Retina (tissue), 1 donor: ENCODE results near the gene BTBD16.

Experiments
- DNase-seq: peaks from one replicate; pipeline ENCODE4 v3.0.0-alpha.2; 2016

Gene BTBD16

GRCh38 chr10:122376364-122376961 lies 105.4 kb downstream of the BTBD16 start:
- DNase-seq: no peak

- DNase-seq: no peak
Observed at GRCh38 chr10:122379041-122379440, 107.9 kb downstream of the BTBD16 start.

- DNase-seq: no peak
Observed at GRCh38 chr10:122379537-122379936, 108.4 kb downstream of the BTBD16 start.

- DNase-seq: no peak
Observed at GRCh38 chr10:122380703-122381102, 109.6 kb downstream of the BTBD16 start.

- no peak for DNase-seq
Observed at GRCh38 chr10:122381680-122382079, 110.6 kb downstream of the BTBD16 start.

- no peak for DNase-seq
Observed at GRCh38 chr10:122386514-122386913, 115.4 kb downstream of the BTBD16 start.

GRCh38 chr10:122387572-122387971 lies 116.5 kb downstream of the BTBD16 start:
- DNase-seq: no peak
